Heart left ventricle (tissue), 13 donors: Measurements from ENCODE around the gene ACTR5.

ENCODE experiments used
- CTCF ChIP-seq, 12 donors: fragments of 200-600 bp; sonication (generic) in 4 of 12; IDR thresholded peaks; one replicate each; pipeline versions ENCODE4 v1.5.0 to v1.8.0; 2018 to 2022; ENCODE audit warnings: antibody characterized with exemption in 12 of 12, mild to moderate bottlenecking in 5 of 12
- POLR2A ChIP-seq, 2 donors: fragments of 450-650 bp; IDR thresholded peaks; one replicate each; pipeline ENCODE4 v1.6.1; 2017; ENCODE audit warnings: antibody characterized with exemption in 2 of 2, mild to moderate bottlenecking in 2 of 2, moderate library complexity in 2 of 2
- donor health status: ischemic (EF 13 %, LVEDD 7.1; RV severe dilation, severe dysfunction).
- donor health status: DM: no; HTN: yes; CAD: no.
- donor health status: DM: no; HTN: no; CAD: no.
- donor health status: ischemic (EF 25% LVEDD 6.9; RV normal size, moderate dysfunction).
- donor health status: ischemic (EF 25% LVEDD 5.7; RV mildly dilated, moderate dysfunction).
- donor health status: ischemic (EF 35%, LVEDD 5.7; RV mildly dilated, moderate dysfunction).
- donor health status: nonischemic (EF 11% LVEDD 7.7; RV severe dilation, severe dysfunction).
- donor health status: DM: yes; HTN: yes; CAD: no.
- donor health status: PGD.
- donor health status: ischemic (EF 29% LVEDD 5.4; RV normal size, mild dysfunction).
- donor health status: nonischemic (EF 23%, LVEDD 6.1; RV moderate dilation, normal function).

- no peak for TF ChIP-seq CTCF (IDR thresholded peaks at IDR 0.05)
- no peak for TF ChIP-seq POLR2A (IDR thresholded peaks at IDR 0.05)
Measured at GRCh38 chr20:38715646-38716045, 32.6 kb upstream of the ACTR5 start.
